HCT116 (cell line): ENCODE measurements around the gene LRP1B. TPM values are rescaled to one million over a fixed set of nuclear protein-coding genes. Genes with fewer than 3 reads are reported as not detected.

Source experiments
- ATAC-seq: fragments of 200-7000 bp; cut with Tn5 transposase; 2 replicates; pipeline ENCODE4 v1.9.1; 2020; ENCODE audit warnings: mild to moderate bottlenecking, moderate library complexity
- BruUV-seq: library from RNA; stranded (reverse); fragments of 400-500 nt; replicated peaks from 2 replicates; lab custom pipeline; 2021; lab: Mats Ljungman, UMichigan
- CTCF ChIA-PET: fragments of 300-600 bp; sonication (Branson Sonifier 250); formaldehyde crosslinking; loops from one replicate; lab custom pipeline; 2021; ENCODE audit warnings: antibody characterized with exemption; lab: Charles Lee
- POLR2A ChIA-PET: fragments of 300-600, 350-600 bp; sonication (Branson Sonifier 250); formaldehyde crosslinking; loops from one replicate; lab custom pipeline; 2021; ENCODE audit warnings: antibody characterized with exemption; lab: Charles Lee
- RAD21 ChIA-PET, 2 experiments: fragments of 300-600 bp; sonication (Branson Sonifier 250); formaldehyde crosslinking; loops; one replicate each; lab custom pipeline; 2023; ENCODE audit warnings: low total read pairs in 2 of 2; ENCODE audit not compliant: uncharacterized antibody in 2 of 2, unreplicated experiment in 2 of 2, low non-redundant PET in 1 of 2; lab: Charles Lee
- DNase-seq: peaks from one replicate; pipeline ENCODE4 v3.0.0-alpha.2; 2010; ENCODE audit warnings: low read depth, low spot score
- H2AFZ ChIP-seq: fragments of 200-600 bp; shearing (Covaris generic), sonication (generic); 2 replicates; pipeline ENCODE4 v1.6.1; 2017; ENCODE audit warnings: low read depth, mixed run types, mixed read lengths, antibody characterized with exemption, low read length; ENCODE audit not compliant: poor library complexity, severe bottlenecking
- H3K27ac ChIP-seq: 2 replicates; pipeline ENCODE4 v1.5.1; 2012; ENCODE audit warnings: low read depth, low read length
- H3K27me3 ChIP-seq: fragments of 200-600 bp; sonication (generic); 2 replicates; pipeline ENCODE4 v1.6.1; 2016; ENCODE audit warnings: mixed run types, low read length, mixed read lengths; ENCODE audit not compliant: insufficient read depth
- H3K36me3 ChIP-seq, 2 experiments: fragments of 200-500 bp in 1 of 2; fragments of 200-600 bp in 1 of 2; sonication (Bioruptor generic) in 1 of 2; sonication (generic) in 1 of 2; 2 replicates each; pipeline versions ENCODE4 v1.5.1 to v1.6.1; 2014 to 2016; ENCODE audit warnings: low read length in 2 of 2, inconsistent platforms in 1 of 2, mixed read lengths in 1 of 2, mixed run types in 1 of 2; ENCODE audit not compliant: insufficient read depth in 2 of 2, control insufficient read depth in 1 of 2
- H3K4me1 ChIP-seq, 2 experiments: fragments of 200-600 bp in 1 of 2; sonication (generic) in 1 of 2; 2 replicates each; pipeline versions ENCODE4 v1.5.1 to v1.6.1; 2012 to 2017; ENCODE audit warnings: low read length in 2 of 2, inconsistent platforms in 1 of 2, mild to moderate bottlenecking in 1 of 2, mixed read lengths in 1 of 2, mixed run types in 1 of 2, moderate library complexity in 1 of 2; ENCODE audit not compliant: insufficient read depth in 2 of 2, control insufficient read depth in 1 of 2
- H3K4me2 ChIP-seq: fragments of 200-600 bp; sonication (generic); 2 replicates; pipeline ENCODE4 v1.6.1; 2017; ENCODE audit warnings: mixed run types, low read length, mixed read lengths
- H3K4me3 ChIP-seq, 2 experiments: fragments of 200-600 bp in 1 of 2; sonication (generic) in 1 of 2; replicated peaks in 1 of 2; 2 replicates each; pipeline ENCODE4 v1.5.1; 2011 to 2016; ENCODE audit warnings: low read length in 2 of 2, control low read depth in 1 of 2, low read depth in 1 of 2, mild to moderate bottlenecking in 1 of 2, mixed read lengths in 1 of 2, mixed run types in 1 of 2
- H3K79me2 ChIP-seq: fragments of 200-600 bp; sonication (generic); 2 replicates; pipeline ENCODE4 v1.6.1; 2017; ENCODE audit warnings: mild to moderate bottlenecking, mixed run types, low read length, moderate library complexity, mixed read lengths; ENCODE audit not compliant: insufficient read depth
- H3K9ac ChIP-seq: fragments of 200-600 bp; sonication (generic); 2 replicates; pipeline ENCODE4 v1.6.1; 2016; ENCODE audit warnings: low read length, mixed read lengths
- H3K9me2 ChIP-seq: fragments of 200-600 bp; sonication (generic), shearing (Covaris generic); 2 replicates; pipeline ENCODE4 v1.6.1; 2017; ENCODE audit warnings: mixed run types, mild to moderate bottlenecking, moderate library complexity; ENCODE audit not compliant: insufficient read depth
- H3K9me3 ChIP-seq, 2 experiments: fragments of 200-500 bp in 1 of 2; fragments of 200-600 bp in 1 of 2; sonication (Bioruptor generic) in 1 of 2; sonication (generic) in 1 of 2; 2 replicates each; pipeline ENCODE4 v1.6.1; 2014 to 2017; ENCODE audit warnings: low read length in 2 of 2, mixed read lengths in 2 of 2, inconsistent platforms in 1 of 2, low read depth in 1 of 2, mild to moderate bottlenecking in 1 of 2, mixed run types in 1 of 2, moderate library complexity in 1 of 2; ENCODE audit not compliant: control insufficient read depth in 1 of 2, insufficient read depth in 1 of 2
- H4K20me1 ChIP-seq: fragments of 200-600 bp; sonication (generic), shearing (Covaris generic); 2 replicates; pipeline ENCODE4 v1.6.1; 2017; ENCODE audit warnings: mixed run types, mild to moderate bottlenecking, moderate library complexity; ENCODE audit not compliant: insufficient read depth
- ATF3 ChIP-seq: IDR thresholded peaks from 2 replicates; pipeline ENCODE4 v1.6.1; 2012
- CEBPB ChIP-seq: IDR thresholded peaks from 2 replicates; pipeline ENCODE4 v1.6.1; 2012; ENCODE audit warnings: low read depth
- JUND ChIP-seq: IDR thresholded peaks from 2 replicates; pipeline ENCODE4 v1.6.1; 2012
- MAX ChIP-seq: IDR thresholded peaks from 2 replicates; pipeline ENCODE4 v1.6.1; 2012
- POLR2A ChIP-seq: IDR thresholded peaks from 2 replicates; pipeline ENCODE4 v1.7.0; 2011; ENCODE audit warnings: borderline replicate concordance; ENCODE audit not compliant: insufficient read depth, insufficient read length; ENCODE audit errors: extremely low read depth
- RAD21 ChIP-seq: IDR thresholded peaks from 2 replicates; pipeline ENCODE4 v1.6.1; 2012; ENCODE audit warnings: low read depth, mild to moderate bottlenecking
- SP1 ChIP-seq: IDR thresholded peaks from 2 replicates; pipeline ENCODE4 v1.6.1; 2012; ENCODE audit warnings: low read depth
- SRF ChIP-seq: IDR thresholded peaks from 2 replicates; pipeline ENCODE4 v1.6.1; 2012; ENCODE audit warnings: low read depth
- TCF7L2 ChIP-seq: IDR thresholded peaks from 2 replicates; pipeline ENCODE4 v1.7.0; 2011; ENCODE audit warnings: borderline replicate concordance, inconsistent platforms; ENCODE audit not compliant: insufficient read depth, insufficient read length; ENCODE audit errors: extremely low read depth
- intact Hi-C: fragments of 100-400 bp; cut with micrococcal nuclease; formaldehyde crosslinking; loops from 2 replicates; pipeline ENCODE4 v1.10.0; 2022
- total RNA-seq: library from RNA; stranded (reverse); gene quantifications from one replicate; pipeline ENCODE4 v1.2.1, GENCODE V29; 2021; ENCODE audit not compliant: unreplicated experiment

LRP1B gene
- total RNA-seq, 1 experiment from 2014 or later: 0.34 TPM

- H3K4me2 ChIP-seq: no peak overlapping the region
- no peak overlapping the region for H3K9ac ChIP-seq
- H3K27me3 ChIP-seq: no peaks in the 10 kb centered on the region
- BruUV-seq: no TSS peak
- H3K9me2 ChIP-seq: no peaks in the 10 kb centered on the region
- no peaks in the 10 kb centered on the region for H3K36me3 ChIP-seq
- H4K20me1 ChIP-seq: no peaks in the 10 kb centered on the region
- ChIA-PET CTCF (no interaction called here), RAD21 (no interaction called here), POLR2A (no interaction called here)
- no peak for DNase-seq
- no peaks in the 10 kb centered on the region for H3K4me1 ChIP-seq
- no peak overlapping the region for H2AFZ ChIP-seq
- H3K27ac ChIP-seq: no peak overlapping the region
- no peak for ATAC-seq
- no peak for TF ChIP-seq TCF7L2
- no peak for TF ChIP-seq ATF3
- no peak for TF ChIP-seq MAX
- TF ChIP-seq, all 23 proteins: peak for 0
- no peak overlapping the region for H3K4me3 ChIP-seq
- H3K79me2 ChIP-seq: no peaks in the 10 kb centered on the region
- H3K9me3 ChIP-seq: no peaks in the 10 kb centered on the region
- intact Hi-C loops: no loop called here
These were observed 1823.3 kb downstream of the LRP1B start for GRCh38 chr2:140307532-140307931.

- Histone ChIP-seq H3K4me1 (no peaks in the 10 kb centered on the region), H3K9me2 (no peaks in the 10 kb centered on the region), H2AFZ (no peak overlapping the region), H3K36me3 (no peaks in the 10 kb centered on the region), H3K79me2 (no peaks in the 10 kb centered on the region), H3K27ac (no peak overlapping the region), H3K27me3 (no peaks in the 10 kb centered on the region), H3K4me2 (no peak overlapping the region), H4K20me1 (no peaks in the 10 kb centered on the region), H3K9me3 (no peaks in the 10 kb centered on the region), H3K9ac (no peak overlapping the region), H3K4me3 (no peak overlapping the region)
- ChIA-PET CTCF (no interaction called here), RAD21 (no interaction called here), POLR2A (no interaction called here)
- intact Hi-C loops: no loop called here
- TF ChIP-seq JUND (no peak), CEBPB (no peak), SRF (no peak), SP1 (no peak), ATF3 (no peak), RAD21 (no peak), POLR2A (no peak)
- DNase-seq: no peak
- BruUV-seq: no TSS peak
- no peak for ATAC-seq
These were observed 1835.0 kb downstream of the LRP1B start for GRCh38 chr2:140295767-140296166.
